ENCODE data around the gene FOXQ1.

DNA sequence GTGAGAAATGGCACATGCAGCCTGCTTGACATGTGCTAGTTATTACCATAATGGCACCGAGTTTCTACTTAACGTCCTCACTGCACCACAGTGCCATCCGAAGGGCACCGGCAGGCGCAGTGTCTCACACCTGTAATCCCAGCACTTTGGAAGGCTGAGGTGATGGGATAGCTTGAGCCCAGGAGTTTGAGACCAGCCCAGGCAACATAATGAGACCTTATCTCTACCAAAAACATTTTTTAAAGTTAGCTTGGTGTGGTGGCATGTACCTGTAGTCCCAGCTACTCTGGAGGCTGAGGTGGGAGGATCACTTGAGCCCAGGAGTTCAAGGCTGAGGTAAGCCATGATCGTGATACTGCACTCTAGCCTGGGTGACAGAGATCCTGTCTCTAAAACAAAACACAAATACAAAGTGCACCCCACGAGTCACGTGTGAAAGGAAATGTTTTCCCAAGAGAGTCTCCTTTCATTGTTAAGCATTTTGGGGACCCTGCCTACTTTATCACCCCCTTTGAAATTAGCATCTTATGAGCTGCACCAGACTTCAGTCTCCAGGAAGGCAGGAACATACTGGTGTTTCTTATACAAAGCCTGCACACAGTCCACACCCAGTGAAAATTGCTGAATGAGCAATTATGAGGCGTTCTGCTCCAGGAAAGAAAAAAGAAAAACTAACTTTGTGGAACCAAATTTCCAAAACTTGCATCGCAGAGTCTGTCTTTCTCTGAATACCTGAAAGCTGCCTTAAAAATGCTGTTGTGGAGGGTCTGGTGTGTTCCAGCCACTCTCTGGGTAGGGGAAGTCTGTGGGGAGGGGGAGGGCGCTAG lies 47.1 kb upstream of the FOXQ1 start:
- TF ChIP-seq POLR2AphosphoS5 (IDR thresholded peaks at IDR 0.05; ENCODE audit: insufficient read depth in 1 of 2, low read depth in 1 of 2) = no peak
- TF ChIP-seq, protein P1, sequence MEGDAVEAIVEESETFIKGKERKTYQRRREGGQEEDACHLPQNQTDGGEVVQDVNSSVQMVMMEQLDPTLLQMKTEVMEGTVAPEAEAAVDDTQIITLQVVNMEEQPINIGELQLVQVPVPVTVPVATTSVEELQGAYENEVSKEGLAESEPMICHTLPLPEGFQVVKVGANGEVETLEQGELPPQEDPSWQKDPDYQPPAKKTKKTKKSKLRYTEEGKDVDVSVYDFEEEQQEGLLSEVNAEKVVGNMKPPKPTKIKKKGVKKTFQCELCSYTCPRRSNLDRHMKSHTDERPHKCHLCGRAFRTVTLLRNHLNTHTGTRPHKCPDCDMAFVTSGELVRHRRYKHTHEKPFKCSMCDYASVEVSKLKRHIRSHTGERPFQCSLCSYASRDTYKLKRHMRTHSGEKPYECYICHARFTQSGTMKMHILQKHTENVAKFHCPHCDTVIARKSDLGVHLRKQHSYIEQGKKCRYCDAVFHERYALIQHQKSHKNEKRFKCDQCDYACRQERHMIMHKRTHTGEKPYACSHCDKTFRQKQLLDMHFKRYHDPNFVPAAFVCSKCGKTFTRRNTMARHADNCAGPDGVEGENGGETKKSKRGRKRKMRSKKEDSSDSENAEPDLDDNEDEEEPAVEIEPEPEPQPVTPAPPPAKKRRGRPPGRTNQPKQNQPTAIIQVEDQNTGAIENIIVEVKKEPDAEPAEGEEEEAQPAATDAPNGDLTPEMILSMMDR (IDR thresholded peaks at IDR 0.05) = no peak
